MCF 10A (cell line): ENCODE measurements around the gene DLK1. TPM values are rescaled to one million over a fixed set of nuclear protein-coding genes. Genes with fewer than 3 reads are reported as not detected.
A peak's percentile ranks its signal among the peaks of the same experiment; 100 is the strongest.

Experiments used
- BruUV-seq: library from RNA; stranded (reverse); fragments of 400-500 nt; replicated peaks from 2 replicates; lab custom pipeline; 2021; lab: Mats Ljungman, UMichigan
- CTCF ChIA-PET: fragments of 300-600 bp; sonication (Branson Sonifier 250); formaldehyde crosslinking; extraction: SDS; loops from one replicate; lab custom pipeline; 2021; ENCODE audit warnings: antibody characterized with exemption, inconsistent platforms; lab: Yijun Ruan, JAX
- POLR2A ChIA-PET: fragments of 300-600, 350-650 bp; sonication (Branson Sonifier 250); formaldehyde crosslinking; extraction: SDS; loops from one replicate; lab custom pipeline; 2020; ENCODE audit warnings: antibody characterized with exemption, inconsistent platforms; lab: Yijun Ruan, JAX
- DNase-seq: peaks from one replicate; pipeline ENCODE4 v3.0.0-alpha.2; 2018; ENCODE audit not compliant: unreplicated experiment
- H3K27ac Mint-ChIP-seq: one replicate; pipeline ENCODE4 v1.8.0; 2022; ENCODE audit warnings: mild to moderate bottlenecking, low read depth, mixed read lengths; ENCODE audit not compliant: unreplicated experiment
- H3K27me3 Mint-ChIP-seq: one replicate; pipeline ENCODE4 v1.8.0; 2022; ENCODE audit warnings: mixed read lengths; ENCODE audit not compliant: insufficient read depth, unreplicated experiment
- H3K36me3 Mint-ChIP-seq: one replicate; pipeline ENCODE4 v1.8.0; 2022; ENCODE audit warnings: mild to moderate bottlenecking, moderate library complexity, mixed read lengths; ENCODE audit not compliant: insufficient read depth, unreplicated experiment
- H3K4me1 Mint-ChIP-seq: one replicate; pipeline ENCODE4 v1.8.0; 2022; ENCODE audit warnings: mixed read lengths; ENCODE audit not compliant: insufficient read depth, unreplicated experiment
- H3K4me3 Mint-ChIP-seq: one replicate; pipeline ENCODE4 v1.8.0; 2022; ENCODE audit warnings: mild to moderate bottlenecking, moderate library complexity, mixed read lengths; ENCODE audit not compliant: unreplicated experiment
- H3K9me3 Mint-ChIP-seq: one replicate; pipeline ENCODE4 v1.8.0; 2022; ENCODE audit warnings: mixed read lengths; ENCODE audit not compliant: unreplicated experiment
- CTCF ChIP-seq: fragments of 200-600 bp; IDR thresholded peaks from one replicate; pipeline ENCODE4 v1.8.0; 2022; ENCODE audit warnings: antibody characterized with exemption, mild to moderate bottlenecking; ENCODE audit not compliant: unreplicated experiment
- intact Hi-C: fragments of 100-400 bp; cut with micrococcal nuclease; formaldehyde crosslinking; loops from 2 replicates; pipeline ENCODE4 v1.14.1; 2022
- total RNA-seq: library from RNA; stranded (reverse); gene quantifications from 2 replicates; pipeline ENCODE4 v1.2.3, GENCODE V29; 2022

Gene DLK1
- total RNA-seq, 1 experiment from 2014 or later: not detected

- CTCF ChIA-PET: no interaction called here
- Mint-ChIP-seq H3K4me1 (no peaks in the 10 kb centered on the region), H3K4me3 (no peak overlapping the region), H3K36me3 (no peaks in the 10 kb centered on the region), H3K27ac (no peak overlapping the region), H3K9me3 (peaks cover 9% of the 10 kb centered on the region), H3K27me3 (no peaks in the 10 kb centered on the region)
- no peak for TF ChIP-seq CTCF
- POLR2A ChIA-PET: no interaction called here
- intact Hi-C loops: no loop called here
- no TSS peak for BruUV-seq
- DNase-seq: peak; percentile 26
These were observed 29.0 kb downstream of the DLK1 start for GRCh38 chr14:100755649-100756048.

- peak; percentile 74 for DNase-seq
- H3K27ac Mint-ChIP-seq: peak overlapping the region; percentile 69
- TF ChIP-seq CTCF: no peak
- H3K27me3 Mint-ChIP-seq: no peaks in the 10 kb centered on the region
- no peaks in the 10 kb centered on the region for H3K36me3 Mint-ChIP-seq
- no peak overlapping the region for H3K4me3 Mint-ChIP-seq
- ChIA-PET POLR2A (interaction anchor here (2.4 kb wide), 1 partner anchor 13 kb away, joined by 13 read pairs; no protein-coding TSS in a partner anchor), CTCF (interaction anchor here (0.6 to 0.7 kb wide), 3 partner anchors 33 to 532 kb away, joined by 3 to 4 read pairs (median 4); no protein-coding TSS in a partner anchor)
- no TSS peak for BruUV-seq
- intact Hi-C loops: no loop called here
- peaks cover 12% of the 10 kb centered on the region for H3K4me1 Mint-ChIP-seq
- no peaks in the 10 kb centered on the region for H3K9me3 Mint-ChIP-seq
These were observed 34.8 kb downstream of the DLK1 start for GRCh38 chr14:100761481-100761880.

GRCh38 chr14:100762089-100762515, 35.4 kb downstream of the DLK1 start:
- no peak for TF ChIP-seq CTCF
- H3K9me3 Mint-ChIP-seq: no peaks in the 10 kb centered on the region
- H3K27ac Mint-ChIP-seq: peak overlapping the region; percentile 69
- peak; percentile 33 for DNase-seq
- H3K27me3 Mint-ChIP-seq: peaks cover 5% of the 10 kb centered on the region
- H3K4me3 Mint-ChIP-seq: no peak overlapping the region
- intact Hi-C loops: no loop called here
- BruUV-seq: no TSS peak
- peaks cover 12% of the 10 kb centered on the region for H3K4me1 Mint-ChIP-seq
- H3K36me3 Mint-ChIP-seq: no peaks in the 10 kb centered on the region
- ChIA-PET CTCF (interaction anchor here (0.6 to 0.7 kb wide), 2 partner anchors 34 to 86 kb away, joined by 4 read pairs; no protein-coding TSS in a partner anchor), POLR2A (interaction anchor here (0.6 to 2.4 kb wide), 2 partner anchors 14 to 355 kb away, joined by 3 to 13 read pairs; no protein-coding TSS in a partner anchor)

- POLR2A ChIA-PET: interaction anchor here (0.6 kb wide), 1 partner anchor 355 kb away, joined by 3 read pairs; no protein-coding TSS in a partner anchor
- Mint-ChIP-seq H3K27ac (no peak overlapping the region), H3K4me1 (peaks cover 12% of the 10 kb centered on the region), H3K4me3 (no peak overlapping the region), H3K27me3 (peaks cover 13% of the 10 kb centered on the region), H3K36me3 (no peaks in the 10 kb centered on the region), H3K9me3 (no peaks in the 10 kb centered on the region)
- TF ChIP-seq CTCF: no peak
- BruUV-seq: no TSS peak
- CTCF ChIA-PET: no interaction called here
- intact Hi-C loops: no loop called here
- no peak for DNase-seq
These were observed 36.2 kb downstream of the DLK1 start for GRCh38 chr14:100762901-100763300.
